Upper lobe of left lung (tissue), 6 donors: ENCODE results near the gene SPDYE2. TPM values are rescaled to one million over a fixed set of nuclear protein-coding genes. Genes with fewer than 3 reads are reported as not detected.
"Not testable (repeated sequence)": the region's sequence is repeated elsewhere in the genome, so short reads cannot be mapped to it uniquely, and the experiment has no call there.

ENCODE experiments used
- ATAC-seq, 2 donors: fragments of 200-7000 bp; cut with Tn5 transposase; one replicate each; pipeline ENCODE4 v1.9.1; 2022; ENCODE audit warnings: mild to moderate bottlenecking in 2 of 2, moderate library complexity in 2 of 2; ENCODE audit not compliant: low FRiP score in 2 of 2
- DNase-seq, 2 donors: peaks; one replicate each; pipeline ENCODE4 v3.0.0-alpha.2; 2019 to 2020
- H3K27ac ChIP-seq, 4 donors: fragments of 200-600 bp; sonication (generic); one replicate each; pipeline ENCODE4 v1.5.1; 2016 to 2019
- H3K27me3 ChIP-seq, 4 donors: fragments of 200-600 bp; sonication (generic); one replicate each; pipeline ENCODE4 v1.5.1; 2017 to 2019
- H3K36me3 ChIP-seq, 4 donors: fragments of 200-600 bp; sonication (generic); one replicate each; pipeline ENCODE4 v1.5.1; 2016 to 2019
- H3K4me1 ChIP-seq, 4 donors: fragments of 200-600 bp; sonication (generic); one replicate each; pipeline ENCODE4 v1.5.1; 2018 to 2019
- H3K4me3 ChIP-seq, 4 donors: fragments of 200-600 bp; sonication (generic); one replicate each; pipeline ENCODE4 v1.5.1; 2017 to 2019; ENCODE audit warnings: mild to moderate bottlenecking in 2 of 4, moderate library complexity in 1 of 4
- H3K9me3 ChIP-seq, 4 donors: fragments of 200-600 bp; sonication (generic); one replicate each; pipeline ENCODE4 v1.5.1; 2018 to 2019
- POLR2A ChIP-seq, 4 donors: fragments of 450-650 bp; IDR thresholded peaks; one replicate each; pipeline ENCODE4 v1.5.1; 2016 to 2017; ENCODE audit warnings: antibody characterized with exemption in 4 of 4, mild to moderate bottlenecking in 2 of 4
- POLR2AphosphoS5 ChIP-seq, 2 donors: sonication (generic); formaldehyde crosslinking; IDR thresholded peaks; one replicate each; pipeline ENCODE4 v1.5.1; 2017; ENCODE audit warnings: antibody characterized with exemption in 2 of 2
- WGBS, 2 donors: methylation state at CpG; one replicate each; pipeline ENCODE4 v1.1.5; 2017 to 2018; 5-methylcytosine and 5-hydroxymethylcytosine counted together
- total RNA-seq, 6 donors: library from RNA; depleted of rRNA in 4 of 6; stranded (reverse); fragments of >200 nt in 4 of 6; gene quantifications; one replicate each; pipeline versions ENCODE4 v1.1.0 to v1.2.1, GENCODE V29; 2016 to 2021
- TF ChIP-seq, protein P1 (sequence below), 6 experiments: fragments of 450-650 bp in 4 of 6; fragments of 200-600 bp in 2 of 6; sonication (generic) in 2 of 6; IDR thresholded peaks; one replicate each; pipeline ENCODE4 v1.5.1; 2016 to 2019; ENCODE audit warnings: antibody characterized with exemption in 6 of 6
- donor health status: DM: no; HTN: no; CAD: no; lungs with moderate emphysema.
- donor health status: DM: no; HTN: yes; CAD: no; lungs with severe emphysema.

SPDYE2 gene
- total RNA-seq, 6 donors from 2014 or later: 0.23 to 1.1 TPM; not detected in 4

DNA sequence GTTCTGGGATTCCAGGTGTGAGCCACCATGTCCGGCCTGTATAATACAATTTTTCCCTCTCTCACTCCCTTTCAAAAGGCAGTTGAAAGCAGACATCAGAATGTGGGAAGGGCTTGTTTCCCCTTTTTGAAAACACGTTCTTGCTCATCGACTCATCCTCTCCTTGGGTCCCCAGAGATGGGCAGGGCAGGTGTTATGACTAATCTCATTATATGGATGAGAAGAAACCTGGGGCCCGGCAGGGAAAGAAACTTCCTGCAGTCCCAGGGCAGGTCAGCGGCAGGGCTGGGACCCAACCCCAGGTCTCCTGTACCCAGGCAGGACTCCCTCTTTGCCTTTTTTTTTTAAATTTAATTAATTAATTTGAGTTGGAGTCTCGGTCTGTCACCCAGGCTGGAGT lies 4.7 kb upstream of the SPDYE2 start:
- DNase-seq, H3K27ac ChIP-seq, H3K4me3 ChIP-seq, H3K27me3 ChIP-seq, H3K4me1 ChIP-seq, H3K9me3 ChIP-seq, H3K36me3 ChIP-seq: not testable (repeated sequence)
- ATAC-seq: peak in 1 of 2 donors; percentile 2
- WGBS, 2 donors: 95% methylated on average over 2 of the region's 6 CpGs; no CpG with 5 or more reads in 1 of the 2 donors

DNA sequence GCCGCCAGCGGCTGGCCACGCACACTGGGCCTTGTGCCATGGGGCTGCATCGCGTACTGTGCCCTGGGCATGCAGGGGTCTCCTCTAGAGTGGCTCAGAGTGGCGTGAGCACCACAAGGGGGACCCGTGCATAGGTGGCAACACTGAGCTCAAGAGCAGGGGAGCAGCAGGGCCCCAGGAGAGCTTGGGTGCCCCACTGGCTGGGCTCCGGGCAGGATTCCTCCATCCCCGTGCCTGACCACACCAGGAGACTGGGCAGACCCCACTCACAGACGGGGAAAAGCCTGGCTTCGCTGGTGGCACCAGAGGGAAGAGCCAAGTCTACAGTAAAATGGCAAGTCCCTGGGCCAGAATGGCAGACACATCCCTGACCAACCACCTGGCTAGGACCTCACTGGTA lies 17.6 kb downstream of the SPDYE2 start:
- not testable (repeated sequence) for ATAC-seq, H3K9me3 ChIP-seq, H3K4me3 ChIP-seq, H3K36me3 ChIP-seq, H3K4me1 ChIP-seq, H3K27ac ChIP-seq, H3K27me3 ChIP-seq
- WGBS, 2 donors: 100% methylated on average over 4 of the region's 11 CpGs; no CpG with 5 or more reads in 1 of the 2 donors
- DNase-seq: peak in 1 of 2 donors; percentile 73

DNA sequence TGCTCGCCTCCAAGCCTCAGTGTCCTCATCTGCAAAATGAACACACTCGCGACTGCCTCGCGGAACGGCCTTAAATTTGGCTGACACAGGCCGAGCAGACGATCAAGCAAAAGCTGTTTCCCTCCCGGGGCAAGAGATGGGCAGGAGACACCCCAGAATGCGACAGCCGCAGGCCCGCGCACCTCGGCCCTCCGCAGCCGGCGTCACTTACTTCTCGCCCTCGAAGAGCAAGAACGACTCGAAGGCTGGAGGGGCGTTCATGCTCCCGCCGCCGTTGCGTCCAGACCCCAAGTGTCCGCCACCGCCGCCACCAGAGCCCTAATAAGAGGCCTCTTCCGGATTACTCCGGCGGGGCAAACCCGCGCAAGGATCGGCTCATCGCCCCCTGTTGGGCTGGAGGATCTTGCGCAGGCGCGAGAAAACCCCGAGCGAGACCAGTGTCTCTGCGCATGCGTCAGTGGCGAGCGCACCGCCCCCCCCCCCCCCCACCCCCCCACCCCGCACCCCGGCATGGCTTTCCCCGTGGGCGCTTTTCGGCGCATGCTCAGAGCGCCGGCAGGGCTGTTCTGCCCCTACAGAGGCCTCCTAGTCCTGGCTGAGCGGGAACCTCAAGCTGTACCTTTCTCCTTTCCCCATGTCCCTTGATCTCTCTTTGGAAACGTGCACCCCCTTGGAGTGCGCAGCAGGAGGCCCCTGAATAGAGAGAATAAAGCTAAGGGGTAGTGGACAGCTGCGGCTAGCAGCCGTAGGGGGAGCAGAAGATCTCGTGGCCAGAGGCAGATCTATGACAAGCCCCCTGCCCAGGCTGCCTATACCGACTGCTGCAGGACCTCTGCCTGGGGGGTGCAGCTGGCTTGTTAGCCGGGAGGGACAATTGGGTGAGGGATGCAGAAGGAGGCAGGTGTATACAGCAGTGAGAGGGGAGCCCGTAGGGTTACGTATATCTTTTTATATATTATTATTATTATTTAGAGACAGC lies 21.5 kb downstream of the SPDYE2 start, which contains the start of gene POLR2J3:
TSS of gene POLR2J3 (minus strand) at position 323 of the 979 bp plus-strand sequence. CDS start at position 261, 62 bp downstream.
- 1% methylated on average over 30 to 40 of the region's 64 CpGs for whole genome bisulfite sequencing, 2 donors
- peak; percentile 96 to 98 for ATAC-seq
- H3K27ac ChIP-seq: peak within 1 kb of the TSS in 3 of 4 donors; percentile 72 to 89 (median 85)
- H3K4me3 ChIP-seq: peak within 1 kb of the TSS; percentile 58 to 75 (median 73)
- DNase-seq: peak; percentile 93 to 98
- not testable (repeated sequence) for H3K9me3 ChIP-seq, H3K27me3 ChIP-seq, H3K4me1 ChIP-seq, H3K36me3 ChIP-seq
- TF ChIP-seq POLR2AphosphoS5 (IDR thresholded peaks at IDR 0.05): peak in 1 of 2 donors; percentile 74
- TF ChIP-seq POLR2A (IDR thresholded peaks at IDR 0.05): peak in 2 of 4 donors; percentile 23 to 71
- TF ChIP-seq, protein P1, sequence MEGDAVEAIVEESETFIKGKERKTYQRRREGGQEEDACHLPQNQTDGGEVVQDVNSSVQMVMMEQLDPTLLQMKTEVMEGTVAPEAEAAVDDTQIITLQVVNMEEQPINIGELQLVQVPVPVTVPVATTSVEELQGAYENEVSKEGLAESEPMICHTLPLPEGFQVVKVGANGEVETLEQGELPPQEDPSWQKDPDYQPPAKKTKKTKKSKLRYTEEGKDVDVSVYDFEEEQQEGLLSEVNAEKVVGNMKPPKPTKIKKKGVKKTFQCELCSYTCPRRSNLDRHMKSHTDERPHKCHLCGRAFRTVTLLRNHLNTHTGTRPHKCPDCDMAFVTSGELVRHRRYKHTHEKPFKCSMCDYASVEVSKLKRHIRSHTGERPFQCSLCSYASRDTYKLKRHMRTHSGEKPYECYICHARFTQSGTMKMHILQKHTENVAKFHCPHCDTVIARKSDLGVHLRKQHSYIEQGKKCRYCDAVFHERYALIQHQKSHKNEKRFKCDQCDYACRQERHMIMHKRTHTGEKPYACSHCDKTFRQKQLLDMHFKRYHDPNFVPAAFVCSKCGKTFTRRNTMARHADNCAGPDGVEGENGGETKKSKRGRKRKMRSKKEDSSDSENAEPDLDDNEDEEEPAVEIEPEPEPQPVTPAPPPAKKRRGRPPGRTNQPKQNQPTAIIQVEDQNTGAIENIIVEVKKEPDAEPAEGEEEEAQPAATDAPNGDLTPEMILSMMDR (IDR thresholded peaks at IDR 0.05): peak in 5 of 6 experiments; percentile 31 to 79 (median 44)

DNA sequence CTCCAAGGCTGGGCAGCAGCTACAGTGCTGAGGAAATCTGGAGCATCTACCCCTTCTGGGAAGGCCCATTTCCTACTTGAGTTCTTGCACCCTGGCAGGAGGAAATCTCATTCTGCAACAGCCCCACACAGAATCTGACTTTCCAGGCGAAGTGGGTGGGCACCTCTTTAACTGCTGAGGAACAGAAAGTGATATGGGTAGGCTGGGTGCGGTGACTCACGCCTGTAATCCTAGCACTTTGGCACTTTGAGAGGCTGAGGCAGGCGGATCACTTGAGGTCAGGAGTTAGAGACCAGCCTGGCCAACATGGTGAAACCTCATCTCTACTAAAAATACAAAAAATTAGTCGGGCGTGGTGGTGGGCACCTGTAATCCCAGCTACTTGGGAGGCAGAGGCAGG lies 23.6 kb downstream of the SPDYE2 start:
- not testable (repeated sequence) for H3K9me3 ChIP-seq, H3K36me3 ChIP-seq, DNase-seq, H3K4me3 ChIP-seq, H3K27ac ChIP-seq, ATAC-seq, H3K4me1 ChIP-seq, H3K27me3 ChIP-seq
- no CpG with 5 or more reads among the region's 6 CpGs for WGBS, 2 donors

DNA sequence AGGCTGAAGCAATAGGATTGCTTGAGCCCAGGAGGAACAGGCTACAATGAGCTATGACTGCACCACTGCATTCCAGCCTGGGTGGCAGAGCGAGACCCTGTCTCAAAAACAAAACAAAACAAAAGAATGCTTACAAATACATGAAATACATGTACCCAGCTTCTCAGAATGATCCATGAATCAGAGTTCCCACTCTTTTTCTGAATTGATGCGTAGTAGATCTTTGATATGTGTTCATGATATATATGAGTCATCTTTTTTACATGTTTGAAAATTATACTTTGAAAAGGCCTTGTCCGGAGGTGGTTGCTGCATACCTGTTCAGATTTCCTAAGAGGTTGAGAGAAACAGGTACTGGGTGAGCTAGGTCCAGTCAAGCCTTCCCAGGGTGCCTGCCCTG lies 25.3 kb downstream of the SPDYE2 start:
- not testable (repeated sequence) for DNase-seq, H3K36me3 ChIP-seq, H3K27me3 ChIP-seq, H3K27ac ChIP-seq, H3K4me1 ChIP-seq, H3K4me3 ChIP-seq, H3K9me3 ChIP-seq, ATAC-seq
- whole genome bisulfite sequencing, 2 donors: no CpG with 5 or more reads among the region's 3 CpGs

DNA sequence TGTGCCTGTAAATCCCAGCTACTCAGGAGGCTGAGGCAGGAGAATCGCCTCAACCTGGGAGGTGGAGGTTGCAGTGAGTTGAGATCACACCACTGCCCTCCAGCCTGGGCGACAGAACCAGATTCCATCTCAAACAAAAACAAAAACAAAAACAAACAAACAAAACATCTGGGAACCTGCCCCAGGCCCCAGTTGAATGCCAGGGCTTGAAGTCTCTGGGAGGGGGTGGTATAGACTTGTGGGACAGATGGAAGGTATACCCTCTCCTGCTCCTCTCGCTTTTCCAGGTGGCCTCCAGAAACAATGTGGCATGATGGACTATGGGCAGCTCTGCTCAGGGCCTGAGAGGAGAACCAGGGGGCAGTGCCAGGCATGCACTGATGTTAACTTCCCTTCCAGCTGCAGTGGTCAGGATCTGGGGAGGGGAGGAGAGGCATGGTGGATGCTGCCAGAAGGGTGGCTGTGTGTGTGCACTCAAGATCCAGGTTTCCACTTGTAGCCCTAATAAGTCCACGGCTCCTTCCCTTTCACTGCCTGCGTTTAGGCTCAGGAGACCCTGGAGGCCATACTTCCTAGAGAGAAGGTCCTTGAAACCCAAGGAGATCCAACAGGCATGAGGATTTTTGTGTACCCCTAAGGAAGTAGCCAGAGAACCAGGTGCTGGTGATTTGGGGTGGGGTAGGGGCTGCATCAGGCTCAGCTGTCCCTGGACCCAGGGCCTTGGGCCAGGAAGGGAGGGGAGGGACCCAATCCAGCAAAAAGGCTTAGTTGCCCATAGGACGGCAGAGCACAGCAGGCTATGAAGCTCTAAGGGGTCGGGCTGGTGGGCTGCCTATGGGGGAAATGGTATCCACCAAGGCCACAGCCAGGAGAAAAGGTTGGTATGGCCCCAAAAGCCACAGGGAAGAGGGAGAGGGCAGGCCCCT lies 26.6 kb downstream of the SPDYE2 start:
- H3K4me1 ChIP-seq, H3K27ac ChIP-seq, H3K27me3 ChIP-seq, H3K36me3 ChIP-seq, H3K9me3 ChIP-seq, H3K4me3 ChIP-seq: not testable (repeated sequence)
- DNase-seq (peak in 1 of 2 donors; percentile 19), ATAC-seq (peak; percentile 9 to 34)
- WGBS, 2 donors: 80 to 82% methylated on average over 7 of the region's 7 CpGs

DNA sequence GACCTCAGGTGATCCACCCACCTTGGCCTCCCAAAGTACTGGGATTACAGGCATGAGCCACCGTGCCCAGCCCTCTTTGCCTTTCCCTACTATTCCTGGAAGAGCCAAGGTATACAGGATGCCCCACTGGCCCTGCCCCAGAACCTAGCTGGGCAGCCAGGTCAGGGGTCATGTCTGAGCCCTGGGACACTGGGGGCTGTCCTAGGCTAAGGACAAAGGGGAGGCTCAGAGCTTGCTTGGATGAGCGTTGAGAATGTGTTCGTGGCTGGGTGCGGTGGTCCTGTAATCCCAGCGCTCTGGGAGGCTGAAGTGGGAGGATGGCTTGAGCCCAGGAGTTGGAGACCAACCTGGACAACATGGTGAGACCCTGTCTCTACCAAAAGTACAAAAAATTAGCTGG lies 27.5 kb downstream of the SPDYE2 start:
- not testable (repeated sequence) for H3K36me3 ChIP-seq, H3K9me3 ChIP-seq, H3K27me3 ChIP-seq, H3K27ac ChIP-seq, H3K4me3 ChIP-seq, H3K4me1 ChIP-seq
- ATAC-seq (peak; percentile 32 to 44), DNase-seq (peak in 1 of 2 donors; percentile 19)
- 82 to 84% methylated on average over 5 of the region's 5 CpGs for WGBS, 2 donors

DNA sequence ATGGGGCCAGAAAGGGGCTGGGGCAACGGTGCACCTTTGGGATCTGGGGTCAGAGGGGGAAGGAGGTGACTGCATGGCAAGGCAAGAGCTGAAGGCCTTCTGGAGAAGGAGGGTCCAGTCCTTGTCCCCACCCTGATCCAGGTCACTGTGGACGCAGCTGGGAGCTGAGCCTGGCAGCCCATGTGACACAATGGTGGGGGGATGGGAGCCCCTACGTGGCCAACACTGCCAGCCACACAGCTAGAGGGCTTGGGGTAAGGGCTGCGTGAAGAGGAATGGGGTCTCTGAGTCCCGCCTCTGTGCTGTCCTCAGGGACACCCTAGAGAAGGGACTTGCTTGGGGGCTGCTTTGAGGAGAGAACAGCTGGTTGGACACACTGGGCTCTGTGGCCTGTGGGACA lies 30.7 kb downstream of the SPDYE2 start:
- H3K36me3 ChIP-seq, DNase-seq, H3K4me1 ChIP-seq, H3K9me3 ChIP-seq, ATAC-seq, H3K27me3 ChIP-seq, H3K27ac ChIP-seq, H3K4me3 ChIP-seq: not testable (repeated sequence)
- no CpG with 5 or more reads among the region's 5 CpGs for WGBS, 2 donors

DNA sequence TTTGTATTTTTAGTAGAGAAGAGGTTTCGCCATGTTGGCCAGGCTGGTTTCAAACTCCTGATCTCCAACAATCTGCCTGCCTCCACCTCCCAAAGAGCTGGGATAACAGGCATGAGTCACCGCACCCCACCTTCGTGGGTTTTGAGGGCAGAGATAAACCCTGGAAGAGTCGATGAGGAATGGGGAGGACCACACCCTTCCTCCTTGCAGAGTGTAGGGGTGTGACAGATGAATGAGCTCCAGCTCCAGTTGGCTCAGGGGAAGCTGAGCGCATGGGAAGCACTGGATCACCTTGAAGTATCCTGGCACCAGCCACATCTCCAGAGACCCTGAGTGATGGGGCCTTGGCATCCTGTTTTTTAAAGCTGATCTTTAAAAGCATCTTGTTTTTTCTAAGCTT lies 32.5 kb downstream of the SPDYE2 start:
- H3K4me3 ChIP-seq, DNase-seq, H3K27ac ChIP-seq, H3K9me3 ChIP-seq, H3K36me3 ChIP-seq, H3K27me3 ChIP-seq, H3K4me1 ChIP-seq: not testable (repeated sequence)
- WGBS, 2 donors: no CpG with 5 or more reads among the region's 5 CpGs
- ATAC-seq: peak in 1 of 2 donors; percentile 5

DNA sequence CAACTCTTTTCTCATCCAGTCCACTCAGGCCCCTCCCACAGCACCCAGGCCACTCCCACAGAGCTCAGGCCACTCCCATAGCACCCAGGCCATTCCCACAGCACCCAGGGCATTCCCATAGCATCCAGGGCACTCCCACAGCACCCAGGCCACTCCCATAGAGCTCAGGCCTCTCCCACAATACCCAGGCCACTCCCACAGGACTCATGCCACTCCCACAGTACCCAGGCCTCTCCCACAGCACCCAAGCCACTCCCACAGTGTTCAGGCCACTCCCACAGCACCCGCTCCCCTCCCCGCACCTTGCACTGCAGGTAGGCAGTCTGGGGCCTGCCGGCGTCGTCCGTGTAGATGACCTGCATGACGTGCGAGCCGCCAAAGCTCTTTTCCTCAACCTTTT lies 38.8 kb downstream of the SPDYE2 start:
- not testable (repeated sequence) for H3K36me3 ChIP-seq, H3K27me3 ChIP-seq, H3K9me3 ChIP-seq, H3K4me3 ChIP-seq, H3K27ac ChIP-seq, H3K4me1 ChIP-seq, DNase-seq
- peak; percentile 46 to 88 for ATAC-seq
- WGBS, 2 donors: no CpG with 5 or more reads among the region's 9 CpGs

DNA sequence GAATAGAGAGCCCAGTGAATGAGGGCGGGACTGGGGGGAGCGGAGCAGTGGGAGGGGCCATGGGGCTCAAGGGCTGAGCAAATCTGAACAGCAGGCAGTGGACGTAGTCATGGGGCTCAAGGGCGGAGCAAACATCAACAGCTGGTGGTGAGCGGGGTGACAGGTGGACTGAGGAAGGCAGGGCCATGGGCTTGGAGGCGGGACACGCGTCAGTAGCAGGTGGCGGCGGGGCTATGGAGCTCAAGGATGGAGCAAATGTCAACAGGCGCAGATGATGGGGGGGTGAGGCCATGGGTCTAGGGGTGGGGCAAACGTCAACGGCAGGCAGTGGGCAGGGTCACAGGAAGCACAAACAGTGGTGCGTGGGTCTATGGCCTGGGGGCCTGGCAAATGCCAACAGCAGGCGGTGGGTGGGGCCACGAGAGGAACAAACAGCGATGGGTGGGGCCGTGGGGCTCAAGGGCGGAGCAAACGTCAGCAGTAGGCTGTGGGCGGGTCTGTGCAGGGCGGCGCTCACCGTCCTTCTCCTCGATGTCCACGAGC lies 41.5 kb downstream of the SPDYE2 start:
- ATAC-seq: peak; percentile 90 to 93
- not testable (repeated sequence) for H3K4me1 ChIP-seq, H3K4me3 ChIP-seq, H3K27me3 ChIP-seq, H3K36me3 ChIP-seq, H3K9me3 ChIP-seq, H3K27ac ChIP-seq
- DNase-seq: peak; percentile 86
- 40 to 47% methylated on average over 9 of the region's 26 CpGs for WGBS, 2 donors
